HL-60 (cell line): ENCODE data around the gene CPLX4.

Experiments
- POLR2AphosphoS5 ChIP-seq: IDR thresholded peaks from 2 replicates; pipeline ENCODE4 v1.6.1; 2012; ENCODE audit warnings: low read depth
- TF ChIP-seq, protein P1 (sequence below): IDR thresholded peaks from one replicate; pipeline ENCODE4 v1.5.1; 2011; ENCODE audit warnings: low read length, control low read depth, inconsistent platforms; ENCODE audit not compliant: insufficient read depth

DNA sequence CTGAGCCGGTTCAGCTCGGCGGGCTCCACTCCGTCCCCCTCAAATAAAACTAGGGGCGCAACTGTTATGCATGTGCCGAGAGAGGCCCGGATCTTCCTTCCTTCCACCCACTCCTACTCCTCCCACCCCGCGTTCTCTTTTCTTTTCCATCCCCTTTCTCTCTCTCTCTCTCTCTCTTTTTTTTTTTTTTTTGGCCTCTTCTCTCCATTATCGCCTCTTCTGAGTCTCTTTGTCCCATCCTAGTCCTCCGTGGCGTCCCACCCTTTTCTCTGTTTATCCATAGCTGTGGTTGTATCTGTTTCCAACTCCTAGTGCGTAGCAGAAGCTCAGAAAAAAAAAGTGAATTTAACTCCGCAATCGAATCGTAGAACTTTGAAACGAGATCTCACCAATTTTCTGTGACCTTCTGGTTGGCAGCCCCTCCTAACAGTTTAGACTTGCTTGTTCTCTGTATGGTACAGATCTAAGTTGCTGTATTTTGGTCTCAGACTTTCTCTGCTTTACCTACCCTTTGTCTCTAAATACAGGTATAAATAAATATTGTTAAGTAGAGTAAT is 48.8 kb downstream of the CPLX4 start:
- TF ChIP-seq, protein P1, sequence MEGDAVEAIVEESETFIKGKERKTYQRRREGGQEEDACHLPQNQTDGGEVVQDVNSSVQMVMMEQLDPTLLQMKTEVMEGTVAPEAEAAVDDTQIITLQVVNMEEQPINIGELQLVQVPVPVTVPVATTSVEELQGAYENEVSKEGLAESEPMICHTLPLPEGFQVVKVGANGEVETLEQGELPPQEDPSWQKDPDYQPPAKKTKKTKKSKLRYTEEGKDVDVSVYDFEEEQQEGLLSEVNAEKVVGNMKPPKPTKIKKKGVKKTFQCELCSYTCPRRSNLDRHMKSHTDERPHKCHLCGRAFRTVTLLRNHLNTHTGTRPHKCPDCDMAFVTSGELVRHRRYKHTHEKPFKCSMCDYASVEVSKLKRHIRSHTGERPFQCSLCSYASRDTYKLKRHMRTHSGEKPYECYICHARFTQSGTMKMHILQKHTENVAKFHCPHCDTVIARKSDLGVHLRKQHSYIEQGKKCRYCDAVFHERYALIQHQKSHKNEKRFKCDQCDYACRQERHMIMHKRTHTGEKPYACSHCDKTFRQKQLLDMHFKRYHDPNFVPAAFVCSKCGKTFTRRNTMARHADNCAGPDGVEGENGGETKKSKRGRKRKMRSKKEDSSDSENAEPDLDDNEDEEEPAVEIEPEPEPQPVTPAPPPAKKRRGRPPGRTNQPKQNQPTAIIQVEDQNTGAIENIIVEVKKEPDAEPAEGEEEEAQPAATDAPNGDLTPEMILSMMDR = no peak
- no peak for TF ChIP-seq POLR2AphosphoS5
